Calu3 (cell line): ENCODE data around the gene ARPIN. TPM values are rescaled to one million over a fixed set of nuclear protein-coding genes. Genes with fewer than 3 reads are reported as not detected.

ENCODE experiments used
- BruUV-seq: library from RNA; stranded (reverse); fragments of 400-500 nt; replicated peaks from 2 replicates; lab custom pipeline; 2021; lab: Mats Ljungman, UMichigan
- CTCF ChIA-PET: fragments of 300-600 bp; sonication (Branson Sonifier 250); formaldehyde crosslinking; loops from one replicate; lab custom pipeline; 2022; ENCODE audit warnings: antibody characterized with exemption; lab: Charles Lee
- DNase-seq: peaks from one replicate; pipeline ENCODE4 v3.0.0; 2022
- H3K27ac Mint-ChIP-seq: one replicate; pipeline ENCODE4 v1.8.0; 2022; ENCODE audit warnings: mixed read lengths; ENCODE audit not compliant: unreplicated experiment
- H3K27me3 Mint-ChIP-seq: one replicate; pipeline ENCODE4 v1.8.0; 2022; ENCODE audit warnings: mixed read lengths; ENCODE audit not compliant: unreplicated experiment
- H3K36me3 Mint-ChIP-seq: one replicate; pipeline ENCODE4 v1.8.0; 2022; ENCODE audit warnings: mild to moderate bottlenecking, moderate library complexity, mixed read lengths; ENCODE audit not compliant: insufficient read depth, unreplicated experiment
- H3K4me1 Mint-ChIP-seq: one replicate; pipeline ENCODE4 v1.8.0; 2022; ENCODE audit warnings: mild to moderate bottlenecking, low read depth, mixed read lengths; ENCODE audit not compliant: unreplicated experiment
- H3K4me3 Mint-ChIP-seq: one replicate; pipeline ENCODE4 v1.8.0; 2022; ENCODE audit warnings: mild to moderate bottlenecking, low read depth, moderate library complexity, mixed read lengths; ENCODE audit not compliant: unreplicated experiment
- H3K9me3 Mint-ChIP-seq: one replicate; pipeline ENCODE4 v1.8.0; 2022; ENCODE audit warnings: low read depth, mixed read lengths; ENCODE audit not compliant: unreplicated experiment
- CTCF ChIP-seq: fragments of 200-600 bp; IDR thresholded peaks from one replicate; pipeline ENCODE4 v1.8.0; 2022; ENCODE audit warnings: antibody characterized with exemption; ENCODE audit not compliant: unreplicated experiment
- intact Hi-C: fragments of 100-400 bp; cut with micrococcal nuclease; formaldehyde crosslinking; loops from one replicate; pipeline ENCODE4 v1.10.0; 2022; ENCODE audit not compliant: unreplicated experiment
- total RNA-seq: library from RNA; stranded (reverse); gene quantifications from 2 replicates; pipeline ENCODE4 v1.2.3, GENCODE V29; 2022

The ARPIN gene
- total RNA-seq, 1 experiment from 2014 or later: 20.1 TPM

GRCh38 chr15:89852342-89852995 lies 60.3 kb downstream of the ARPIN start:
- BruUV-seq: no TSS peak
- no peak overlapping the region for H3K4me3 Mint-ChIP-seq

GRCh38 chr15:89851673-89852341 lies 60.9 kb downstream of the ARPIN start:
- Mint-ChIP-seq H3K9me3 (no peaks in the 10 kb centered on the region), H3K36me3 (peaks cover 20% of the 10 kb centered on the region), H3K27ac (no peak overlapping the region), H3K27me3 (no peaks in the 10 kb centered on the region), H3K4me1 (peaks cover 45% of the 10 kb centered on the region), H3K4me3 (no peak overlapping the region)
- no peak for DNase-seq
- CTCF ChIA-PET: no interaction called here
- intact Hi-C loops: no loop called here
- TF ChIP-seq CTCF: no peak
- BruUV-seq: no TSS peak

More at GRCh38 chr15:89852342-89852995, 60.3 kb downstream of the ARPIN start:
- intact Hi-C loops: no loop called here
- peaks cover 21% of the 10 kb centered on the region for H3K36me3 Mint-ChIP-seq
- no peak for TF ChIP-seq CTCF
- CTCF ChIA-PET: no interaction called here
- peaks cover 51% of the 10 kb centered on the region for H3K4me1 Mint-ChIP-seq
- H3K27me3 Mint-ChIP-seq: no peaks in the 10 kb centered on the region
- no peak for DNase-seq
- H3K27ac Mint-ChIP-seq: no peak overlapping the region
- no peaks in the 10 kb centered on the region for H3K9me3 Mint-ChIP-seq

GRCh38 chr15:89848970-89849292 lies 63.8 kb downstream of the ARPIN start:
- BruUV-seq: no TSS peak
- Mint-ChIP-seq H3K4me3 (no peak overlapping the region), H3K4me1 (peaks cover 67% of the 10 kb centered on the region), H3K36me3 (peaks cover 26% of the 10 kb centered on the region), H3K27me3 (no peaks in the 10 kb centered on the region), H3K27ac (no peak overlapping the region), H3K9me3 (no peaks in the 10 kb centered on the region)
- no peak for TF ChIP-seq CTCF
- no peak for DNase-seq
- CTCF ChIA-PET: interaction anchor here (2.5 kb wide), 1 partner anchor 26 kb away, joined by 5 read pairs; no protein-coding TSS in a partner anchor
- intact Hi-C loops: loop anchor here (5.0 kb wide), 1 partner anchor 62 kb away; no protein-coding TSS in a partner anchor

GRCh38 chr15:89847101-89847500 lies 65.7 kb downstream of the ARPIN start:
- Mint-ChIP-seq H3K4me1 (peaks cover 63% of the 10 kb centered on the region), H3K27me3 (no peaks in the 10 kb centered on the region), H3K4me3 (no peak overlapping the region), H3K36me3 (peaks cover 22% of the 10 kb centered on the region), H3K9me3 (no peaks in the 10 kb centered on the region), H3K27ac (no peak overlapping the region)
- intact Hi-C loops: loop anchor here (5.0 kb wide), 1 partner anchor 60 kb away; no protein-coding TSS in a partner anchor
- no peak for DNase-seq
- CTCF ChIA-PET: interaction anchor here (0.7 kb wide), 2 partner anchors 345 to 516 kb away, joined by 9 read pairs; no protein-coding TSS in a partner anchor
- TF ChIP-seq CTCF: no peak
- BruUV-seq: no TSS peak
